Right forelimb (tissue), 1 donor: Measurements from ENCODE around the gene ZNG1C.
"Not testable (repeated sequence)": the region's sequence is repeated elsewhere in the genome, so short reads cannot be mapped to it uniquely, and the experiment has no call there.

Experiments
- DNase-seq: peaks from one replicate; pipeline ENCODE4 v3.0.0-alpha.2; 2018

ZNG1C gene

DNA sequence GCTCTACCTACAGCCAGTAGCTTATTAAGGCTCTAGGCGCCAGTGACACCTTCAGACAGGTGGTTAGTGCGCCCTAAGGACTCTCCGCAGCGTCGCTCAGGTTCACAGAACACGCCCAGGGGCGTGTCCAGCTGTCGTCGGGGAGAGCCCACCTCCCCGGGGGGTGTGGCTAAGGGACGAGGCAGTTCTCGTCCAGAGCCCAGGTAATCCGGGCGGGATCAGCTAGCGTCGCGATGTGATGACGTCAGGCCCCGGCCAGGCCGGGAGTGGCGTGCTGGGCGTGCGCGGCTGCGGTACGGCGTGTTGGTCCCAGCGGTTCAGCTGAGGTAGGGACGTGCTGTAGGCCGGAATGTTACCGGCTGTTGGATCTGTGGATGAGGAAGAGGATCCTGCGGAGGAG, at the start of gene ZNG1C:
TSS of gene ZNG1C (plus strand) at position 301 of the 400 bp plus-strand sequence. CDS start at position 350, 49 bp downstream.
- DNase-seq = not testable (repeated sequence)

DNA sequence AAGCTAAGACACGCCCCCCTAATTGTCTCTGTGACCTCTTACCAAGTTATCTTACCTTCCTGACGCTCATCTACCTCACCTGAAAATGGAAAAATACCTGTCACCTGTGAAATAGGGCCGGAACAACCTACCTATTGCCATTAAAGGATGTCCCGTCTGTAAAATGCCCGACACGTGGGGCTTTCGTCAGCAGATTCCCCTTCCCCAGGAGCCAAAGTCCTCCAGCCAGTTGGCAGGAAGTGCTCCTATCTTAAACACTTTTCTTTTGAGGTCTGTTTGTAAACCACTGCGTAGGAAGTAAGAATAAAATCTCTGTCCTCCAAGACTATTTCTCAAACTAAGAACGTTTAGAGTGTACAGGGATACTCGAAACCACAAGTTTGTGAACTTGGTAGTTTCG, 654 bp downstream of the ZNG1C start:
- DNase-seq = not testable (repeated sequence)

DNA sequence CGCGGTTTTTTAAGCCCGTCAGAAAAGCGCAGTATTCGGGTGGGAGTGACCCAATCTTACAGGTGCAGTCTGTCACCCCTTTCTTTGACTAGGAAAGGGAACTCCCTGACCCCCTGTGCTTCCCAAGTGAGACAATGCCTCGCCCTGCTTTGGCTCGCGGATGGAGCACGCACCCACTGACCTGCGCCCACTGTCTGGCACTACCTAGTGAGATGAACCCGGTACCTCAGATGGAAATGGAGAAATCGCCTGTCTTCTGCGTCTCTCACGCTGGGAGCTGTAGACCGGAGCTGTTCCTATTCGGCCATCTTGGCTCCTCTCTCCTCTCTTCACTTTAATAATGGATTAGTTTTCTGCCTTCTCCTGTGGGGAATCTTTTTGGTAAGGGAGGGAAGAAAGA, 39.3 kb downstream of the ZNG1C start:
- DNase-seq = not testable (repeated sequence)

DNA sequence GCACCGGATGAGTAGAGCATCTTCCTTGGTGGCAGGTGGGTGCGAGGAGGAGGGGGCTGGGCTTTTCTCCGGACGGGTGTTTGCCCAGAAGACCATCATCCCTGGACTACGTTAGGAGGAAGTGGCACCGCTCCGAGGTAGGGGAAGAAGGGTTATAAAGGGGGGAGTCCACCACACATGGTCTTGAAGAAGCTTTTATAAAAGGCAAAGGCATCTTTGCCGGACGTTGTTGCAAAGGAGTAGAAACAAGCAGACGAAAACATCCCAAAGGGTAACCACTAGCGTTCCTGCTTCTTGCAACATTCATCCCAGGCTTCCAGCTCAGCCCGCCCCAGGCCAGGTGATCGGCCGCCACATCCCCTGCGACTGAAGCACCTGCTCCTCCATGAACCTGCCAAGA, 60.8 kb downstream of the ZNG1C start, which contains the start of gene FOXD4L3:
TSS of gene FOXD4L3 (plus strand) at position 301 of the 400 bp plus-strand sequence. CDS start at position 386, 85 bp downstream.
- DNase-seq = not testable (repeated sequence)

DNA sequence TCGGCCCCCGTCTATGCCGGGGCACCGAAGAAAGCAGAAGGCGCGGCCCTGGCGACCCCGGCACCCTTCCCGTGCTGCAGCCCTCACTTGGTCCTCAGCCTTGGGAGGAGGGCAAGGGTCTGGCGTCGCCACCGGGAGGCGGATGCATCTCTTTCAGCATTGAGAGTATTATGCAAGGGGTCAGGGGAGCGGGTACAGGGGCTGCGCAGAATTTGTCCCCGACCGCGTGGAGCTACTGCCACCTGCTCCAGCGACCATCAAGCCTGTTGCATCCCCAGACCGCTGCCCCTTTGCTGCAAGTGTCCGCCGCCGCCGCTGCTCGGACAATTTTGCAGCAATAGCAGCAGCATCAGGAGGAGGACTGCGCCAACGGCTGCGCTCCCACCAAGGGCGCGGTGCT, 62.0 kb downstream of the ZNG1C start:
- DNase-seq = not testable (repeated sequence)

DNA sequence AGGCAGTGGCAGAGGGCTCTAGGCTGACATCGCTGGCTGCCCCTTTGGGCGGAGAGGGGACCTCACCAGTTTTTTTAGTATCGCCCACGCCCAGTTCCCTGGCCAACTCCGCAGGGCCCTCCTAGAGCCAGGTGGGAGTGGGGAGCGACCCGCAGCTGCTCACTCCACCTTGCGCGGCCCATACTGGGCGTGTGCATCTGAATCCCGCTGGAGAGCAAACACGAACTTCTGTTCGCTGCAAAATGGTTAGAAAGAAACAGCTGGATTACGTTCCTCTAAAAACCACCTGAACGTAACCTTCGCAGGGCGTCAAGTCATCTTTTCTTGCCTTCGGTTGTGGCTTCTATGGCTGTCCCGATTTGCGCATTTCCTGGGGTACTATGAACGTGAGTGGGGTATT, 62.4 kb downstream of the ZNG1C start:
- not testable (repeated sequence) for DNase-seq

DNA sequence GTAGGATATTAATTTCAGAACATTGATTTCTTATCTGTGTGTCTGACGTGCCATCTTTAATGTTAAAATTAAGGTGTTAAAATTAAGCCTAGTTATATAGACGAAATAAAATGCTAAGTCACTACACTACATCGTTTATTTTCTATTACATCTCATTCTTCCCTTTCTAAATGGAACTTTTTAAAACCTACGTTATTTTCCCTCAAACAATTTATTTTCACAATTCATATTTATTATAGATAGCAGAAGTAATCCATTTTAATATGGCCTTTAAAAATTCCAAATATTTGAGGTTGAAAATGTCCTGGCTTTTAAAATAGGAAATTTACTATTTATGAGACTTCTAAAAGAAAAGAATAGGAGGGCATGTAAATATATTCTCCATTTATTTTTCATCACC, 63.0 kb downstream of the ZNG1C start:
- DNase-seq = not testable (repeated sequence)

DNA sequence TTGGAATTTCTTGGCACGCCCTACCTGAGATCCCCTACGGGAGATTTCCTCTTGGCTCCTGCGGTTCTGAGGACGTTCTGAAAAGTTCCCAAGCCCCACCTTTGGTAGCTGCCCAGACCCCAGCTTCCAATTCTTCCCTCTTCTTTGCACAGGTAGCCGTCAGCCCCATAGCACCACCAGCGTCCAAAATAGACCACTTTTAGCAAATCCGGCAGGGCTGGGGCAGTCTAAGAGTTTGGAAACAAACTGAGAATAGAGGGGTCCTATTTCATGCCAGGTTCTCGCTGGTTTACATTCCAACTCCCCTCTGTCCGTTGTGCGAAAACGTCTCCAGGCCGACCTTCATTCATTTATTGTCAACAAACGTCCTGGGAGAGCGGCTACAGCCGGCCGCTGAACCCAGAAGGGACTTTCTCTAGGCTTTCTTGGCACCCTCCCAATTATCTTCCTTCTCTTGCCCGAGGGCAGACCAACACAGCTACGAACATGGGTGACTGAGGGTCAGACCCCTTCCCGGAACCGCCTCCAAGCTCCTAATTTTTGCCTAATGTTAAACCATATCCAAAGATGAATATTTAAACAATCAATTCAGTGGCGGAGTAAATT, 64.0 kb downstream of the ZNG1C start:
- not testable (repeated sequence) for DNase-seq

DNA sequence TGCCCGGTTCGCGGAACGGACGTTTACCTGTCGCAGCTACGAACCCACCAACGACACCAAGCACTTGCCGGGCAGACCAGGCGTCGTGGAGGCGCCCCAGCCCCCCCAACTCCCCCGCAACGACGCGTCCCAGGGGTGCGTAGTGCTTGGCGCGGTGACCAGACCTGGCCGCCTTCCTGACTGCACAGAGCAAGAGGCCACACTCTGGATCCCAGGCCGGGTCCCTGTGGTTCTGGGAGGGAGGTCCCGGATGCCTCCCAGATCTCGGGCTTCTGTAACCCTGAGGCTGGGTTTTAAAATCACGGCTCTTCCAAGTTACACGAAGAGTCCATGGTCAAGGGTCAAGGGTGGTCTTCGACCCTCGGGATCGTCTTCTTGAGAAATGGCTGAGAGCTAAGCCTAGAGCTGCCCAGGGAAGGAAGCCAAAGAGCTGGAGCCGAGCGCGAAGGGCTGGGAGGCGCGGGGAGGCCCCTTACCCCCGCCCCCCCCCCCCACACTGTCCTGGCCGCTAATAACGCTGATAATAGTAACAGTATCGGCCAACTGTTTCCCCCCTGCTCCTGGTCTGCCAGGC, 64.7 kb downstream of the ZNG1C start:
- DNase-seq = not testable (repeated sequence)

DNA sequence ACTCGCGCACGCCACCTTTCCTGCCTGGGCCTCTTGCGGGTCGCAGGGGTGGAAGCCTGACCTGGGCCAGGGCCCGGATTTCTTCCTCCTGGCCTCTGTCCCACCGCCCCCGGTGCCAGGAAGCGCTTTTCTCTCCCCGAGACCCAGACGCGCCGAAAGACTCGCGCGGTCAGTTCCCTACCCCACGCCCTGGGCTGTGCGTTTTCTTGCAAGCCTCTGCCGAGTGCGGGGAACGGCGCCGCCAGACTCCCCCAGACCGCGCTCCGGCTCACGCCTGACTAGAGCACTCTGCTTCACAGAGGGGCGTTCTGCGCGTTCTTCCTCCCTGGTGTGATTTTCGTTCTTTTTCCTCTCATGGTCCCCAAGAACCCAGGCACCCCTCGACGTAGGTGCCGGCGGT, 65.3 kb downstream of the ZNG1C start:
- not testable (repeated sequence) for DNase-seq

DNA sequence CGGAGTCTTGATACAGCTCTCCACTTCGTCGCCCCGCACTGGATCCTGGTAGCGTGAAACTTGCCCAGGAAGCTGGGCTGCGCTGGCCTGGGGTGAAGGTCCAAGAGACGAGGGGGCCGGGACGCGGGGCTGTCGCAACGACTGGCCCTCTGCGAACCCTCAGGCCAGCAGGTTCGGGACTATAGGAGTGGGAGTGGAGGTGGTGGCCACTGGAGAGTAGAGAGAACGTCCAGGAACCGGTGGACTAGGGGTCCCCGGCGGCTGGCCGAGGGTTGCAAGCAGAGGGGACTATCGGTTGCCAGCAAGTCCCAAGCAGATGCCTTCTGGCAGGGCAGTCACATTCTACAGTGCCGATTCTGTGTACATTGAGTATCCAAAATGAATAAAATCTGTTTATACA, 65.9 kb downstream of the ZNG1C start:
- not testable (repeated sequence) for DNase-seq

DNA sequence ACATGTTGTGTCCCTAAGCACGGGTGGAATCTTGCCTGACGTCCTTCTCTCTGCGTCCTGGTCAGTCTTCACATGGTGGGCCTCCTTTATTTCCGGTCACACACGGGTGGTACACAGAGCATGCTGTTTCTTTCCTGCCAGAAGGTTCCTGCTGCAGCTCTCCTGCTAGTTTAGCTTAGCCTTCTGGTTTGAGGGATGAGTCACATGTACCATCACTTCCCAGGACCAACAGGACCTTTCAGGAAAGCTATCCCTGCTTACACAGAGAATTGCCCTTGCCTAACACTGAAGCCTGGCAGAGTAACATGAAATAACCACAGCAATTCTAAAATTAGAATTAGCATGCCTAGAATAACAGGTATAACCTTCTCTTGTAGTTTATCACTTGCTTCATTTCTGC, 69.4 kb downstream of the ZNG1C start:
- DNase-seq = not testable (repeated sequence)

DNA sequence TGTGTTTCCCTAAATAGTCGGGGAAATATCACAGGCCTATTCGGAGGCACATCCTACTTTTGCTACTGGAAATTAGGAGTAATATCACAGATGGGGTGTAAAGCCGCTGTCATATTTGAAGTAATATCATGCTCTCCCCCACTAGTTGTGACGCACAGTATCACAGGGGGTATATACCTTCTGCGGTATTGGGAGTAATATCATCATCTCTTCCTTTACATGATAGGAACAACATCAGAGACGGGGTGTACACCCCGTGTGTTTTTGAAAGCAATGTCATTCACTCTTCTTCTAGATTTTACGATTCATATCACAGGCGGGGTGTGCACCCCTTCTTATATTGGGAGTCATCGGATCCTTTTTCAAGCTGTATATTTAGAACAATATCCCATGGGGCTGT, 76.4 kb downstream of the ZNG1C start:
- not testable (repeated sequence) for DNase-seq

DNA sequence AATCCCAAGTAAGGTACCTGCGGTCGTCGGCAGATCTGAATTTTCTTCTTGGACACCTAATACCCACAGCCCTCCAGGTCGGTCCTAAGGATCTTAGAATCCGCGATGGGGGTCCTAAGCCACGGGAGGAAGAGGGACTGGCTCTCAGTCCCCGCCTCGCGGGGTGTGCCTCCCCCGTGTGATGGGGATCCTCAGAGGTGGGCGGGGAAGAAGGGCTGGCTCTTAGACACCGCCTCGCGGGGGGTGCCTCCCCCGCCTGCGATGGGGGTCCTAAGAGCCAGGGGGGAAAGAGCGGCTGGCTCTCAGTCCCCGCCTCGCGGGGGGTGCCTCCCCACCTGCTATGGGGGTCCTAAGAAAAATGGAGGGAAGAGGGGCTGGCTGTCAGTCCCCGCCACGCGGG, 82.0 kb downstream of the ZNG1C start:
- not testable (repeated sequence) for DNase-seq

DNA sequence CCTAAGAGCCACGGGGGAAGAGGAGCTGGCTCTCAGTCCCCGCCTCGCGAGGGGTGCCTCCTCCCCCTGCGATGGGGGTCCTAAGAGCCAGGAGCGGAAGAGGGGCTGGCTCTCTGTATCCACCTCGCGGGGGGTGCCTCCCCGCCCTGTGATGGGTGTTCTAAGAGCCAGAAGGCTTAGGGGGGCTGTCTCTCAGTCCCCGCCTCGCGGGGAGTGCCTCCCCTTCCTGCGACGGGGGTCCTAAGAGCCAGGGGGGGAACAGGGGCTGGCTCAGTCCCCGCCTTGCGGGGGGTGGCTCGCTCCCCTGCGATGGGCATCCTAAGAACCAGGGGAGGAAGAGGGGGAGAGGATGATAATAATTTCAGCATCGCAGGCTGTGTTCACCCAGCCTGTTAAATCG, 82.7 kb downstream of the ZNG1C start:
- not testable (repeated sequence) for DNase-seq

DNA sequence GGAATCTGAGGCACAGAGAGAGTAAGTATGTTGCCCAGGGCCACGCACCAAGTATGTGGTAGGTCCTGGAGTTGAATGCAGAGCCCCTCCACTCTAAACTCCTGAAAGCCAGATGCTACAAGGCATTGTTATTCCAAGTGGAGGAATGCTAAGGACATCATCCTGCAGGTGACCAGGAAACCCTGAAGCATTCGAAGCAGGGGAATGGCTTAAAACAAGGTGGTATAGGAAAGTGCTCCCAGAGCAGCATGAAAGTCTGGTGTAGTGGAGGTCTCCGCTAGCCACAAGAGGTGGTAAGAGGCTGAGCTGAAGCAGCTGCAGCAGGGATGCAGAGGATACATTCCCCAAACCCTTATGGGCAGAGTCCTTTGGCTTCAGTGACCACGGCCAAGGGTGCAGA, 87.3 kb downstream of the ZNG1C start:
- DNase-seq = not testable (repeated sequence)

DNA sequence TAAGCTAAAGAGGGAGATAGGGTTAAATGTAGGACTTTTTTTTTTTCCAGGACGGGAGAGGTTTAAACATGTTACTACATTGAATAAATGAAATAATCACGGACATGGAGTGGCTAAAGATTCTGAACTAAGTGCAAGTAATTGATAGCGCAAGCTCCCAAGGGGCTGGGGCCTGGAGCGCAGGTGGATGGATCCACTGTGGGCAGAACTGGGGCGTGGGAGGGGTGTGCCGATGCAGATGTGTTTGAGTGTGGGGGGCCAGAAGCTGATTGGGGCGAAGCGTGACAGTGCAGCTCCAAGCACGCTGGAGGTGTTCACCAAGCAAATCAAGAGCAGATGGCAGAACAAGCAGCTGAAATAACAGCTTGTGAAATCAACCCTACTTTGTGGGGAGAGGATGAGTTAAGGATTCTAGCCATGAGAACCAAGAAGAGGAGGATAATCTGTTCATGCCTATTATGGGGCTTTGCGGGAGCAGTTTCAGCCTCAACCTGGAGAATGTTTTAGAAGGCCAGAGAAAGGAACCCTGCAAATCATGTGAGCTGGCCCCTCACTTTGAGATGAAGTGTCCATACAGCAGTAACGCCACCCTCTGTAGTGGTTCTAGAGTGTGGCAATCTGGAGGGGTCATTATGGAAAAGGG, 88.9 kb downstream of the ZNG1C start:
- DNase-seq = not testable (repeated sequence)

DNA sequence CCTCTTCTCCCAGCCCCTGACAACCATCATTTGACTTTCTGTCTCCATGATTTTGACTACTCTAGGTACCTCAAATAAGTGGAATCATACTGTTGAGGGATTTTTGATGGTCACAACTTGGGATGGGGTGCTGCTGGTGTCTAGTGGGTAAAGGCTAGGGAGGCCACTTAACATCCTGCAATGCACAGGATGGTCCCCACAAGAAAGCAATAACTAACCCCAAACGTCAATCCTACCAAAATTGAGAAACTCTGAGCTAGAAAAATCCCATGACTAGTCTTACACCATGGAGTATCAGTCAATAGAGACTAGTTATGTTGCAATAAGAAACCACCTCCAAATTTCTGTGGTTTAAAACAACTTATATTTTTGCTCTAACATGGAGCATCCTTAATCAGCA, 90.3 kb downstream of the ZNG1C start:
- DNase-seq = not testable (repeated sequence)

DNA sequence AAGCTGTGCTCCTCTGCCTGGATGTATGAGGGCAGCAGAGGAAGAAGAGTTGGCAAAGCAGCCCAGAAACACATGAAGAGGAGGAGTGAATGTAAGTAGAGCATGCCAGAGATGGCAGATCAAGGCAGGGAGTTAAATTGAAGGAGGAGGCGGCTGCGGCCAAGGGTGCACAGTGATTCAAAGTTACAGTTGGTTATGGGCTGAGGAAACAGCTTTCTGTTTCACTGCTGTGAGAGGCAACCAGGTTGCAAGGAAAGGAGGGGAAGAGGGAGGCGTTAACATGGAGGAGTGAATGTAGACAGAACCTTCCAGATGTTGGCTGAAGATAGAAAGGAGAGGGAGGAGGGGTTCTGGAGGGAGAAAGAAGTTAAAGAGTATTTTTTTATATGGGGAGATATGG, 94.2 kb downstream of the ZNG1C start:
- not testable (repeated sequence) for DNase-seq

DNA sequence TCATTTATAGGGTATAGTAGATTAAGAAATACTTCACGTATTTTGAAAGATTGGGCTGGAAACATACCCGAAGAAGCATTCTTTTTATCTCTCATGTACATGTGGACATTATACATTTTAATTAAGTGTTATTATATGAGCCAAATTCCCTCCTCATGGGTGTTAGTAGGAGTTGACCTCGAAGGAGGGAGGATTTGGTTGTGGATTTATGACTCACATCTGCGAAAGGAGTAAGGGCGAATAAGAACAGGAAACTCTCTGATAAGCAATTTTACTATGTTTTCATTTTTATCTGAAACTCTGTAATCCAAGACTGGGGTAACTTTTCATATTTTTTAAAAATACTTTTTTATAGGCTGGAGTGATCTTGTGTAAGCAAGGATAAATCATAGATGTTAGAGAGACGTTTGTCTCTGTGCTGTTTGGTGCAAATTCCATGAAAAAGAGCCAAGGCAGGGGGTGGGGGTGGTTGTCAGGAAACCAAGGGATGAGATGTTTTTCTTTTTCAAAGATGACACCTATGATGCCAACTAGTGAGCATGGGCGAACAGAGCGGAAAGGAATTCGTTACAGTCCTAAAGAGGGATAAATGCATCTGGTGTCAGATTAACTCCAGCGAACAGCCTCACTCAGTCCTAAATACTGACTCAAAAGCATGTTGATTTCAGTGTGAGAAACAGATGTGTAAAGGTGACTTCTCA, 95.0 kb downstream of the ZNG1C start:
- not testable (repeated sequence) for DNase-seq

DNA sequence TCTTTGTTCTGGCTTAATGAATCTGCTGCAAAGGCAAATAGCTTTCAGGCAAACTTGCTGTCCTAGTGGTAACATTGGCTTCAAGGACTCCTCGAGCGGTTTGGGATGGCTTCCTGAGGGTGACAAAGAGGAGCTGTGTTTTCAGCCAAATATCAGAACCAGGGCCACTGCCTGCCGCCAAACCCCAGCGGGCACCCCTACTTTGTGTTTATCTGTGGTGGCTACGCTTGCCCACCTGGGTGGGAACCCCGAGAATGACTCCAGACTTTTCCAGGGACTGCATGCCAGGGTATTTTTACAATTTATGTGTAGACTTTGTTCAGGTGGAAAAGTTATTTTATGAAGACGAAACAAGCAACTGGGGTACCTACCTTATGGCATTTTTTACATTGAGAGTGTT, 96.2 kb downstream of the ZNG1C start:
- DNase-seq = not testable (repeated sequence)

DNA sequence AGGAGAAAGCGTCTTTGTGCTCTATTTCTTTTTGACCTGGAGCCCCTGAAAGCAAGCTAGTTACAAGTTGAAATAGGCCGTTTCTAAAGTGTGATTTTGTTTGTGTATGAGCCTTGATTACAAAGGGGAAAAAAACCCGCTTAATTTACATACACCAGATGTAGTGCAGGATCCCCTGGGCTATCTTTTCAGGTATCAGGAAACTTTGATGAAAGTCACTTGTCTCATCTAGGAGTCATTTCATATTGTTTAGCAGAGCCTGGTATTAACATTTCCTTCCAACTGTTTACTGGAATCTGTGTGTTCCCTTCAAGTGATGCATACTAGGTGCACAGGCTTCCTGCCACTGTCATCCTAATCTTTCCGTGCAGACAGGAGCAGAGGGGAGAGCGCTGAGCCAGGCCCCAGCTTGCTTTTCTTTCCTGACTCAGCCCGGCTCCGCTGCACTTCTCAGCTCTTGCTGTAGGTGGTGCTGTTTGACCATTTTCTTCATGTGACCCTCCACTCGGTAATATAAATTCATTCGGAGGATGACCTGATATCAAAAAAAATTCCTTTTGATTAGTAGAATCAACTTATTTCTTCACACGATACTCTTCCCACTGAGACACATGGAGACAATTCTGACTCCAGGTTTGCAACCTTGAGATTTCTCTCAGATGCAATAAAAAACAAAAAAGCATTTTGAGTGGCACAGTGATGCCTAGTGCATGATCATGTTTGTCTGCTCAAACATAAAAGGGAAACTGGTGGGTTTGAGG, 100.7 kb downstream of the ZNG1C start:
- DNase-seq = not testable (repeated sequence)

DNA sequence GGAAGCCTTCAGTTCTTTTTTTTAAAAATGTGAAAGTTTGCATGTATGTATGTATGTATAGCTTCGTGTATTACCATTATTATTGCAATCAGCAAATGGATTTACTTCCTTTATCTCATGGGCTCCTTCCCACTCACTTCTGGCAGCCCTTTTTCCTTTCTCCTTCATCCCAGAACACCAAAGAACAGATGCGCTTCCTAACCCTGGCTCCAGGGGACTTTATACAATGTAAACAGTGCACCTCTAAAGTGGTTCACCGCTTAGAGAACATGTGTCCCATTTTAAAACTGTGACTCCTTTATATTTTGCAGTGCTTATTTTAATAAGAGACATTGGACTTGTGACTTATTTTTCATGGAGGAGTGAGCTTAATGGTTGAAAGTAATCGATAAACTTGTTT, 101.5 kb downstream of the ZNG1C start:
- not testable (repeated sequence) for DNase-seq
